A673 (cell line): ENCODE measurements around the gene SPPL3. TPM values are rescaled to one million over a fixed set of nuclear protein-coding genes. Genes with fewer than 3 reads are reported as not detected.

Source experiments
- BruUV-seq: library from RNA; stranded (reverse); fragments of 400-500 nt; replicated peaks from 2 replicates; lab custom pipeline; 2021; lab: Mats Ljungman, UMichigan
- CTCF ChIA-PET: fragments of 300-600 bp; sonication (Branson Sonifier 250); formaldehyde crosslinking; loops from one replicate; lab custom pipeline; 2022; ENCODE audit warnings: antibody characterized with exemption; lab: Charles Lee
- POLR2A ChIA-PET: fragments of 300-600 bp; sonication (Branson Sonifier 250); formaldehyde crosslinking; loops from one replicate; lab custom pipeline; 2022; ENCODE audit warnings: antibody characterized with exemption; ENCODE audit not compliant: low non-redundant PET; lab: Charles Lee
- DNase-seq: peaks from one replicate; pipeline ENCODE4 v3.0.0-alpha.2; 2015; ENCODE audit warnings: low spot score
- H3K27ac ChIP-seq: fragments of 200-600 bp; sonication (generic); 2 replicates; pipeline ENCODE4 v1.5.1; 2016; ENCODE audit warnings: mixed run types, low read depth, mild to moderate bottlenecking, mixed read lengths, antibody characterized with exemption, low read length; ENCODE audit not compliant: poor library complexity, severe bottlenecking
- H3K27me3 ChIP-seq: fragments of 200-600 bp; sonication (generic); replicated peaks from 2 replicates; pipeline ENCODE4 v1.6.1; 2017; ENCODE audit warnings: mixed run types, low read depth, mild to moderate bottlenecking, mixed read lengths, antibody characterized with exemption, low read length; ENCODE audit not compliant: insufficient read depth, poor library complexity
- H3K36me3 ChIP-seq: fragments of 200-600 bp; sonication (generic); 2 replicates; pipeline ENCODE4 v1.6.1; 2016; ENCODE audit warnings: mixed run types, mild to moderate bottlenecking, mixed read lengths, antibody characterized with exemption, low read length; ENCODE audit not compliant: insufficient read depth, poor library complexity, severe bottlenecking
- H3K4me1 ChIP-seq: fragments of 200-600 bp; sonication (generic); 2 replicates; pipeline ENCODE4 v1.6.1; 2017; ENCODE audit warnings: mixed run types, mild to moderate bottlenecking, mixed read lengths, antibody characterized with exemption, low read length; ENCODE audit not compliant: insufficient read depth, poor library complexity, severe bottlenecking
- H3K4me3 ChIP-seq: fragments of 200-600 bp; sonication (generic); 2 replicates; pipeline ENCODE4 v1.5.1; 2016; ENCODE audit warnings: low read depth, mixed run types, mild to moderate bottlenecking, mixed read lengths, low read length; ENCODE audit not compliant: poor library complexity, severe bottlenecking
- H3K9me3 ChIP-seq: fragments of 200-600 bp; sonication (generic); 2 replicates; pipeline ENCODE4 v1.6.1; 2016; ENCODE audit warnings: mixed run types, low read depth, mild to moderate bottlenecking, mixed read lengths, antibody characterized with exemption, low read length; ENCODE audit not compliant: poor library complexity, severe bottlenecking
- EZH2 ChIP-seq: fragments of 200-600 bp; sonication (generic); IDR thresholded peaks from 2 replicates; pipeline ENCODE4 v1.6.1; 2017; ENCODE audit warnings: borderline replicate concordance, low read depth, mild to moderate bottlenecking, mixed read lengths, antibody characterized with exemption, low read length; ENCODE audit not compliant: poor library complexity, severe bottlenecking
- intact Hi-C: fragments of 100-400 bp; cut with micrococcal nuclease; formaldehyde crosslinking; loops from one replicate; pipeline ENCODE4 v1.10.0; 2022; ENCODE audit not compliant: unreplicated experiment
- total RNA-seq: library from RNA; stranded (reverse); gene quantifications from 2 replicates; pipeline ENCODE4 v1.2.3, GENCODE V29; 2021
- TF ChIP-seq, protein P1 (sequence below): fragments of 300-800, 200-600 bp; sonication (generic); conservative IDR thresholded peaks from 2 replicates; pipeline ENCODE4 v1.5.1; 2017; ENCODE audit warnings: low read depth, mild to moderate bottlenecking, antibody characterized with exemption, low read length, moderate library complexity, mixed read lengths

SPPL3 gene
- total RNA-seq, 1 experiment from 2014 or later: 46.9 TPM

DNA sequence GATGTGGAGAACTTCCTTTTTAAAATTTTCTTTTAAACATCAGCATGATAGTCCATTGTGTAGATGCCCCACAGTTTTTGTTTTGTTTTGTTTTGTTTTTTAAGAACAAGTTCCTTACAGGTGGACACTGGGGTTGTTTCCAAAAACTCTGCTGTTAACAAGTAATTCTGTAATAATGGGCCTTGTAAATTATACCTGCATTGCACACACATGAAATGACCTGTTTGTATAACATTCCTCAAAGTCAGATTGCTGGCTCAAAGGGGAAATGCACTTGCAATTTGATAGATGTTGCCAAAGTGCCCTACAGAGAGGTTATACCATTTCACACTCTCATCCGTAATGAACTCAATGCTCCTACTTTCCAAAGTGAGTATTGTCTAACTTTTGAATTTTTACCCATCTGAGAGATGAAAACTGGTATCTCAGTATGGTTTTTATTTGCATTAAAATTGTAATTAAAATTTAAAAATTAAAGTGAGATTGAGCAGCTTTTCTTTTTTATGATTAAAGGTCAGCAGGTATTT is 89.2 kb downstream of the SPPL3 start:
- H3K9me3 ChIP-seq: no peaks in the 10 kb centered on the region
- ChIA-PET CTCF (no interaction called here), POLR2A (no interaction called here)
- DNase-seq: no peak
- no peaks in the 10 kb centered on the region for H3K36me3 ChIP-seq
- intact Hi-C loops: no loop called here
- H3K27ac ChIP-seq: no peak overlapping the region
- H3K27me3 ChIP-seq: no peaks in the 10 kb centered on the region
- no peaks in the 10 kb centered on the region for H3K4me1 ChIP-seq
- H3K4me3 ChIP-seq: no peak overlapping the region
- TF ChIP-seq, protein P1, sequence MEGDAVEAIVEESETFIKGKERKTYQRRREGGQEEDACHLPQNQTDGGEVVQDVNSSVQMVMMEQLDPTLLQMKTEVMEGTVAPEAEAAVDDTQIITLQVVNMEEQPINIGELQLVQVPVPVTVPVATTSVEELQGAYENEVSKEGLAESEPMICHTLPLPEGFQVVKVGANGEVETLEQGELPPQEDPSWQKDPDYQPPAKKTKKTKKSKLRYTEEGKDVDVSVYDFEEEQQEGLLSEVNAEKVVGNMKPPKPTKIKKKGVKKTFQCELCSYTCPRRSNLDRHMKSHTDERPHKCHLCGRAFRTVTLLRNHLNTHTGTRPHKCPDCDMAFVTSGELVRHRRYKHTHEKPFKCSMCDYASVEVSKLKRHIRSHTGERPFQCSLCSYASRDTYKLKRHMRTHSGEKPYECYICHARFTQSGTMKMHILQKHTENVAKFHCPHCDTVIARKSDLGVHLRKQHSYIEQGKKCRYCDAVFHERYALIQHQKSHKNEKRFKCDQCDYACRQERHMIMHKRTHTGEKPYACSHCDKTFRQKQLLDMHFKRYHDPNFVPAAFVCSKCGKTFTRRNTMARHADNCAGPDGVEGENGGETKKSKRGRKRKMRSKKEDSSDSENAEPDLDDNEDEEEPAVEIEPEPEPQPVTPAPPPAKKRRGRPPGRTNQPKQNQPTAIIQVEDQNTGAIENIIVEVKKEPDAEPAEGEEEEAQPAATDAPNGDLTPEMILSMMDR: no peak
- TF ChIP-seq EZH2: no peak
- BruUV-seq: no TSS peak

DNA sequence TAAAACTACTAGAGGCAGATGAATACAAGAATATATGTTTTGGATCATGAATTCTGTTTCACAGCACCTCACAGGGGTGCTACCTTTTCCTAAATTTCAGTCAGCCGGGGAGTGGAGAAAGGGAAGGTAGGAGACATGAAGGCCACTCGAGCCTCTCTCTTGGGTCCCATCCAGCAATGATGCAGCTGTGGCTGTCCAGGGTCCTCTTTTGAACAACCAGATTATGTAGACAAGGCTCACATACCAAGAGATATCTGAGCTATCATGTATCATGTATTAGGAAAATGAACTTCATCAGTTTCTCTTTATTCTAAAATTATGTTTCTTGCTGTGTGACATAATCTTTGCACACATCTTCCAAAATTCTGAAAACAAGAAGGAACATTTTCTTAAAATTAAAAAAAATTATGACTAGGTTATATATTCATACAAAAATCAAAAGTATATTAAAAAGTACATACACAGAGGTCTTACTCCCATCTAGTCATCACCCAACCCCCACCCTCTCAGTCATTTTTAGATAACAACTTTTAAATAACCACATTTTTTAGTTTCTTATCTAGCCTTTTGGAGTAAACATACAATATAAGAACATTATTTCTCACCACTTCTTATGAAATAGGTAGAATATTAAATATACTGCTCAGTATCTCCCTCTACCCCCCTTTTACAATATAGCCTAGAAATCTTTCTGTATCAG is 89.8 kb downstream of the SPPL3 start:
- ChIA-PET CTCF (no interaction called here), POLR2A (no interaction called here)
- BruUV-seq: no TSS peak
- Histone ChIP-seq H3K27ac (no peak overlapping the region), H3K4me3 (no peak overlapping the region), H3K27me3 (no peaks in the 10 kb centered on the region), H3K4me1 (no peaks in the 10 kb centered on the region), H3K36me3 (peaks cover 5% of the 10 kb centered on the region), H3K9me3 (no peaks in the 10 kb centered on the region)
- no peak for DNase-seq
- intact Hi-C loops: no loop called here
- TF ChIP-seq EZH2: no peak
- TF ChIP-seq, protein P1: no peak

DNA sequence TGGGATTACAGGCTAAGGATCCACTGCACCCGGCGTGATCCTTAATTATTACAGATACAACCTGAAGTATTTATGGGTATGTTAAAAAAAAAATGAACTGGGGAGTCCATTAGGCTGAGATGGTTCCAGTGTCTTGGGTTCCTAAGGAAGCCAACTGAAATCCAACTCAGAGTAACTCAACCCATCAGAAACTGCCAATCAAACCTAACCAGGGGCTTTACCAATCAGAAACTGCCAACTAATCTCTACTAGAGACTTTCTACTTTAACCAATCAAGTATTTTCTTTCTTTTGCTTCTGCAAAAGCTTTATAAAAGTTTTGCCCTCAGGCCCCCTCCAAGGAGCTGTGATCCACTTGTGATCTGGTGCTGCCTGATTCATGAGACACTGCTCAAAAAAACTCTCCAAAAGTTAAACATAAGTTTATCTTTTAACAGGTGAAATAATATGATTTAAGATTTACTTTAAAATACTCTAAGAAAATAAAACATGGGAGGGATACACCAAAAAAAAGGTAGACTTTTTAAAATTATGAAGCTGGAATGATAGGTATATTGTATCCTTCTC is 90.5 kb downstream of the SPPL3 start:
- CTCF ChIA-PET: no interaction called here
- H3K9me3 ChIP-seq: no peaks in the 10 kb centered on the region
- POLR2A ChIA-PET: no interaction called here
- DNase-seq: no peak
- intact Hi-C loops: no loop called here
- H3K36me3 ChIP-seq: peaks cover 7% of the 10 kb centered on the region
- BruUV-seq: no TSS peak
- no peaks in the 10 kb centered on the region for H3K4me1 ChIP-seq
- H3K27ac ChIP-seq: no peak overlapping the region
- TF ChIP-seq, protein P1: no peak
- no peaks in the 10 kb centered on the region for H3K27me3 ChIP-seq
- H3K4me3 ChIP-seq: no peak overlapping the region
